ENCODE measurements around the gene PPP2R3A.
"Not testable (repeated sequence)": the region's sequence is repeated elsewhere in the genome, so short reads cannot be mapped to it uniquely, and the experiment has no call there.

PPP2R3A gene

DNA sequence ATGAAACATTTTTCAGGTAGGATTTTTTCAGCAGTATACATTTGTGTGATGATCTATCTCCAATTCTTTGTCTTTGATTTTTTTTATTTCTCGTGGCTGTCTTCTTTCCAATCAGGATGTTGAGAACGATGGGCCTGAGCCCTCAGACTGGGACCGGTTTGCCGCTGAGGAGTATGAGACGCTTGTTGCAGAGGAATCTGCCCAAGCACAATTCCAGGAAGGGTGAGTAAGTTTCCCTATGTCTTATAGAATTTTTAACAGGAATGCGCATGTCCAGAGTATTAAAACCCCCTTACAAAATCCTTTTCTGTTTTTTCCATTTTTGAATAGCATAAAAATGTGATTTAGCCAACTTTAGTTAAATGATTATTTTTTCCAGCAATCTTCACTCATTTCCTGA, 140.6 kb downstream of the PPP2R3A start:
- no peak for DNase-seq (ENCODE audit: low spot score)

DNA sequence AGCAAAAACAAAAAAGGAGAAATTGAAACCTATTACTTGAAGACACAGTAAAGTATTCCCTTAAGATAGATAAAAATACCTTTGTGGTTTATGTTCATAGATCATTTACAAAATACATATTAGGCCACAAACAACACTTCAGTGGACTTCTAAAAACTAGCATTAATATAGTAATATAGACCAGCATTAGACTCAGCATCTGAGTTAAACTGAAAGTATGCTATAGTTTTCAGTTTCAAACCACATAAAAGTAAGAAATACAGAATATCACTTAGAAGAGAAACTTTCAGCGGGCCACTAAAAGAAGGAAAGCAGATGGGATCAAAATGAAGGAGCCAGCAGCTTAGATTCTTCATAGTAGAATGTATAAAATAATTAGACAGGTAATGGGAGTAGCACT, 144.0 kb downstream of the PPP2R3A start:
- no peak for DNase-seq (ENCODE audit: low spot score)

DNA sequence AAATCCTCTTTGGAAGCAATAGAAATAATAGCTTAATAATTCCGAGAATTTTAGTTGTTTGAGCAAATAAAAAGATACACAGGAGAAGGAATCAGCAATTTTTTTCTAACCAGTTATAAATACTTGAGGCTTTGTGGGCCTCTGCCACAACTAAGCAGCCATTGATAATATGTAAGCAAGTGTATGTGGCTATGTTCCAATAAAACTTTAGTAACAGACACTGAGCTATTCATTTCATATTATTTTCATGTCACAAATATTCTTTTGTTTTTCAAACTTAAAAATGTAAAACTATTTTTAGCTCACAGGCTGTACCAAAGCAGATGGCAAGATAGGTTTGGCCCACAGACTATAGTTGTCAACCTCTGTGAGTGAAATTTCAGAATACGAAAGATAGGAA, 145.0 kb downstream of the PPP2R3A start:
- no peak for DNase-seq (ENCODE audit: low spot score)

DNA sequence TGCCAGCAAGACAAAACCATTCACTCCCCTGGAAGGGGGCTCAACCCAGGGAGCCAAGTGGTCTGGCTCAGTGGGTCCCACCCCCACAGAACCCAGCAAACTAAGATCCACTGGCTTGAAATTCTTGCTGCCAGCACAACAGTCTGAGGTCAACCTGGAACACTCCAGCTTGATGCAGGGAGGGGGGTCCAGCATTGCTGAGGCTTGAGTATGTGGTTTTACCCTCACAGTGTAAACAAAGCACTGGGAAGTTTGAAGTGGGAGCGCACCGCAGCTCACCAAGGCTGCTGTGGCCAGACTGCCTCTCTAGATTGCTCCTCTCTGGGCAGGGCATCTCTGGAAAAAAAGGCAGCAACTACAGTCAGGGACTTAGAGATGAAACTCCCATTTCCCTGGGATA, 148.9 kb downstream of the PPP2R3A start:
- DNase-seq (ENCODE audit: low spot score): no peak

GRCh38 chr3:136119332-136119731, 153.8 kb downstream of the PPP2R3A start:
- not testable (repeated sequence) for DNase-seq (ENCODE audit: low spot score)

- not testable (repeated sequence) for DNase-seq (ENCODE audit: low spot score)
Measured at GRCh38 chr3:136119783-136120182, 154.3 kb downstream of the PPP2R3A start.

- no peak for DNase-seq (ENCODE audit: low spot score)
Measured at GRCh38 chr3:136120373-136121348, 155.1 kb downstream of the PPP2R3A start.

DNA sequence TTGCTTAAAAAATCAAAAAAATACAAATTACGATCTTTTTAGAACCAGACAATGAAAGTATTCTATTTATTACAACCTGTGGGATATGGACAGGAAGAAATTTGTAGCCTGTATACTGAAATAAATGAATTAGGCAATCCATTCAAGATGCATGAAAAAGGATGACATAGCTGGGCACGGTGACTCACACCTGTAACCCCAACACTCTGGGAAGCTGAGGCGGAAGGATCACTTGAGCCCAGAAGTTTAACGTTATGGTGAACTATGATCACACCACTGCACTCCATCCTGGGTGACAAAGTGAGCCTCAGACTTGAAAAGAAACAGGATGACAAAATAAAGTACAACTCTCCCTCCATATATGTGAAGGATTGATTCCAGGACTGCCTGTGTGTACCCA, 156.5 kb downstream of the PPP2R3A start:
- DNase-seq (ENCODE audit: low spot score): no peak

- DNase-seq (ENCODE audit: low spot score): not testable (repeated sequence)
Measured at GRCh38 chr3:136131647-136132046, 166.1 kb downstream of the PPP2R3A start.

DNA sequence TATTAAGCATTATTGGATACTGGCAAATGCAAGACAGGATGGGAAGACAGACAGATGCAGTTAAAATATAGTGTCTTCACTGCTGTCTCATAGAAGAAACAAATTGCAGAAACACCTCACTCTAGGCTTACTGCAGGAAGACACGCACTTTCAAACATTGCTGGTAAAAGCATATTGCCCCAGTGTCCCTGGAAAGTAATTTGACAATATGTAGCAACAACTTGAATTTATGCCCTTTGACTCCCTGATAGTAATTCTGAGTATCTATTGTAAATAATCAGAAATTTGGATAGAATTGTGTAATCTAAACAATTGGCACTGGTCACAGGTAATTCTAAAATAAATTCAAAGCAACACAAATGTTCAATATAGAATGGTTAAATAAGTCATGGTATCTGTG, 168.6 kb downstream of the PPP2R3A start:
- DNase-seq (ENCODE audit: low spot score): no peak

DNA sequence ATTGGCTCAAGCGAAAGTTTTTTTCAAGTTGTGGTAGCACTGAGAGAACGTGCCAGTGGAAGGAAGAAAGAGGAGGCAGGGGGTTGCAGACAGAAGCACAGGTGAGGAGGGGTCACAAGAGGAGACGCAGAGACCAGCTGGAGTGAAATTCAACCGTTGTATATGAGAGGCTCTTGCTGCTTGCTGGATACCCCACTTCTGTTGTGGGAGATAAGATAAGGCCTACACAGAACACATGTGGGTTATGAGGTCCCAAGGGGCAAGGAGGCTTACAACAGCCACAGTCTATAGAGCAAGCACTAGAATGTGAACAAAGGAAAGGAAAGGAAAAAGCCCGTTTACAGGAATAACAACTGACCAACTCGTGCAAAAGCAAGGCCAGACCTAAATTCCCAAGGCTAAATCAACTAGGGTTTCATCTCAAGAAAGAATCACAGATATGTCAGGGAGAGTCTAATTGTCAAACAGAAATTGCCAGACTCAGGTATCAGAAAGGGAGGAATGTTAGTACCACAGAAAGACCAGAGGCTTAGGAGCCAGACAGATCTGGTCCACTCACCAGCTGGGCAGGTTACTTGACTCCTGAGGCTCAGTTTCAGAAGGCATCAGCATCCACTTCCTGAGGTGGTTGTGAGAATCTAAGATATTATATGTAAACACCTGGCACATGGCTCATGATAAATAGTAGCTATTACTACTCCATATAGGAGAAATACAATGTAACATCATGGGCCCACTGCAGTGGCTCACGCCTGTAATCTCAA, 169.7 kb downstream of the PPP2R3A start:
- no peak for DNase-seq (ENCODE audit: low spot score)

DNA sequence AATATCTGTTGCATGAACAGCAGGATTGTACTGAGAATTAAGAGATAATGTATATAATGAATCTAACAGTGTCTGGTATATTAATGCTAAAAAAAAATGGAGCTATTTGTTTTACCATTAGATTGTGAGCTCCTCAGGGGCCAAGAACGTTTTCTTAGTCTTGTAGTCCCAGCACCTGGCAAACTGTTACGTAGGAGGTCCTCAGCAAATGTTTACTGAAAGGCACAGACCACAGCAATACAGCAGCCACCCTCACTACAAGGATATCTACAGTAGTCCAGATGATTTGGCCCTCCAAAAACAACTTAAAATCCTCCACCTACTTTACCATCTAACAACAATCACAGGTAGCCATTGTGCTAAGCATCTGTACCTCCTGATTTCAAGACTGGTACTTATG, 170.9 kb downstream of the PPP2R3A start:
- DNase-seq (ENCODE audit: low spot score): no peak

DNA sequence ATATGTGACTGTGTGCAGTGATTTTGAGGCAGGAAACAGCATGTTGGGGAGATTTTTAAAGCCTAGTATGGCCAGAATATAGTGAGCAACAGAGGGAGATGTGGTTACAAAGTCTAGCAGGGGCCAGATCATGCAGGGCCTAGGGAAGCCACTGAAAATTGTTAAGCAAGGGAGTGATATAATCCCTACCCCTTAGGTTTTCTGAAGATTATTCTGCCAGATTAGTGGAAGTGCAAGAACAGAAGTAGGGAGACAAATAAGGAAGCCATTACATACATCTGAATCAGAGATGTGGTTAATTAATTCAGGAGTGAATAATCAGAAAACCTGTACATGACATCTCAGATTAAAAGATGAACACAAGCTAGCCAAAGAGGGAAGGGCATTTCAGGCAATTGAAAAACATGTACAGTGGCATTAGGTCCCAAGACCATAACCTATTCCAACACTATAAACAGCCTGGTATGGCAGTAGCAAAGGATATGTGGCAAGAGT, 175.8 kb downstream of the PPP2R3A start:
- DNase-seq (ENCODE audit: low spot score): no peak

DNA sequence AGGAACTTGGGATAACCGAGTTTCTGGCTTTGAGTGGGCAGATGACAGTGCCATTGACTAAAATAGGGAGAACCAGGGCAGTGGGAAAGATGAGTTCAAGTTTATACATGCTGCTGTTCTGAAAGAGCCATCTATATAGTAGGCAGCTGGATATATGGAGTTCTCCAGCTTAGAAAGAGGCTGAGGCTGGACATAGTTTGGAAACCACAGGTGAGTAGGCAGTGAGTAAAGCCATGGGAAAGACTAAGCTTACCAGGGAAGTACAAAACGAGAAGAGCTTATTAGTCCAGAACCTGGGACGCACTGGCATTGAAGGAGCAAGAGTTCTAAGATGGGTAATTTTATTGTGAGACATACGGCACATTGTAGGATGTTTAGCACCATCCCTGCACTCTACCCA, 176.4 kb downstream of the PPP2R3A start:
- DNase-seq (ENCODE audit: low spot score): no peak

DNA sequence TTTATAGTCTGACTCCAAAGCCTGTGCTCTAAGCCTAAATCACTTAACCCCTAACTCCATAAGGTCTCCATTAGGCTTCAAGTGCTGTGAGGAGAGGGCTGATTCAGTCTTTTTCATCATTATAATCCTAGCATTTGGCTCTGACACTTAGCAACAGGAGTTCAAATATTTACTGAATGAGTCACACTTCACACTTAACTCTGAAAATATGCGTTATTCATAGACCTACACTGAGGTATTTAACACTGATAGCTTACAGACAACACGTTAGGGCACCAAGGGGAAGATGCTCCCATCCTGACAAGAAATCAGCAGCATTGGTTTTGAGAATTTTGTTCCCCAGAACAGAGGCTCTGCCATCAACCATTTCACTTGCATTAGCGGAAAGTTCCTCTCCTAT, 177.1 kb downstream of the PPP2R3A start:
- peak; percentile 53 for DNase-seq (ENCODE audit: low spot score)

- not testable (repeated sequence) for DNase-seq (ENCODE audit: low spot score)
Measured at GRCh38 chr3:136144397-136144796, 178.9 kb downstream of the PPP2R3A start.

- no peak for DNase-seq (ENCODE audit: low spot score)
Measured at GRCh38 chr3:136146981-136147729, 181.6 kb downstream of the PPP2R3A start.

GRCh38 chr3:136149667-136150066, 184.1 kb downstream of the PPP2R3A start:
- no peak for DNase-seq (ENCODE audit: low spot score)

DNA sequence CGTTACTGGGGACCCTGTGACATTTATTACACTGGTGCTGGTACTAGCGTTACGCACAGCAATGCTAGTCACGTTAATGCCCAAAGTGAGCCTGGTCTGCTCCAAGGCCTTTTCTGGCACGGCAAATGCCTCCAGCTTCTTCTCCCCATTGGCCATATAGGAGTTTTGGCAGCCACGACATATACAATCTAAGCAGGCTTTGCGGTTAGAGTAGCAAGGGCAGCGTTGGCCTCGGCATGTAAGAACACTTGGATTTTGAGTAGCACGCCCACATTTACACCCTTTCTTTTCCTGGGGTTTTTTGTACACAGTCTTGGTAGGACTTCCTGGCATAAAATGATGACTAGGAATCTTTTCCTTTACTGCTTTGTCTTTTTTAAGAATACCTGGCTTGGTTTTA, 185.7 kb downstream of the PPP2R3A start:
- no peak for DNase-seq (ENCODE audit: low spot score)

DNA sequence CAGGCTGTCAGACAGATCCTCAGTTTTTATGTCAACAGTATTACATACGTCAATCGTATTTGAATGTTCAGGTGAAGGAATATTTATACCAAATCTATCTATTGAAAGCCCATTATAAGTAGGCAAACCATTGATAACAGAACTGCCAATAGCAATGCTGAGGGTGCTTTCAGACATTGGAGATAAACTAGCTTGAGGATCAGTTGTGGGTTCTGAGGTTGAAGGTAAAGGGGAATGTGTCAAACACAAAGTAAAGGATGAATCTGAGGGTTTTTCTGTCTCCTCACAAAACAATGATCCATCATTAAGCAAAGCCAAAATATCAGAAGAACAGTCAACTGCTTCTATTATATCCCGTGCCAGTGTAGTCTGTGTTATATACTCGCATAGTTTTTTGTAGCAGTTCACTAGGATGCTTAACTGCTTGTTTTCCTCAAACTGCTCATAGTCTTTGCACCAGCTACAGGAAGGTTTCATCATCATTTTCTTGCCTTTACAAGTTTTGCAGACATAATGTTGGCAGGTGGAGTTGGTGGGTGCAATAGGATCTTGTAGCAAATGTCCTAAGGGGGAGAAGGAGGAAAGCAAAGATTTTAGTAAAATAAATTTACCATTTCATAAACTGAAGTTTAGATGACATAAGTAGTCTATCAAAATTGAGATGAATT, 186.8 kb downstream of the PPP2R3A start:
- no peak for DNase-seq (ENCODE audit: low spot score)

DNA sequence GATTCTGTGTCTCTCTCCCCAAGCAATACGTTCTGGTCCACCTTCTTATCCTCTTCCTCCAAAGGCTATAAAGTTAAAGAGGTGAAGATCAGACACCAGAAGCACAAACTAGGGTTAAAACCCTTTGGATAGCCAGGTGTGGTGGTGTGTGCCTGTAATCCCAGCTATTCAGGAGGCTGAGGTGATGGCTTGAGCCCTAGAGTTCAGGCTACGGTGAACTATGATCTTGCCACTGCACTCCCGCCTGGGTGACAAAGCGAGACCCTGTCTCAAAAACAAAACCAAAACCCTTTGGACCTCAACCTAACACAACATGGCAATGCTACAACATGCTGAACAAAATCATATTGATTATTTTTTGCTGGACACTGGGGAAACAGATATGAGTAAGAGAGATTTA, 187.4 kb downstream of the PPP2R3A start:
- DNase-seq (ENCODE audit: low spot score): no peak

- DNase-seq (ENCODE audit: low spot score): no peak
Measured at GRCh38 chr3:136161516-136161915, 196.0 kb downstream of the PPP2R3A start.
